ENCODE data around the gene ACIN1. TPM values are rescaled to one million over a fixed set of nuclear protein-coding genes. Genes with fewer than 3 reads are reported as not detected.

ACIN1 gene
- total and polyA plus RNA-seq, 2 experiments from 2014 or later, result 76.1 to 172 TPM

DNA sequence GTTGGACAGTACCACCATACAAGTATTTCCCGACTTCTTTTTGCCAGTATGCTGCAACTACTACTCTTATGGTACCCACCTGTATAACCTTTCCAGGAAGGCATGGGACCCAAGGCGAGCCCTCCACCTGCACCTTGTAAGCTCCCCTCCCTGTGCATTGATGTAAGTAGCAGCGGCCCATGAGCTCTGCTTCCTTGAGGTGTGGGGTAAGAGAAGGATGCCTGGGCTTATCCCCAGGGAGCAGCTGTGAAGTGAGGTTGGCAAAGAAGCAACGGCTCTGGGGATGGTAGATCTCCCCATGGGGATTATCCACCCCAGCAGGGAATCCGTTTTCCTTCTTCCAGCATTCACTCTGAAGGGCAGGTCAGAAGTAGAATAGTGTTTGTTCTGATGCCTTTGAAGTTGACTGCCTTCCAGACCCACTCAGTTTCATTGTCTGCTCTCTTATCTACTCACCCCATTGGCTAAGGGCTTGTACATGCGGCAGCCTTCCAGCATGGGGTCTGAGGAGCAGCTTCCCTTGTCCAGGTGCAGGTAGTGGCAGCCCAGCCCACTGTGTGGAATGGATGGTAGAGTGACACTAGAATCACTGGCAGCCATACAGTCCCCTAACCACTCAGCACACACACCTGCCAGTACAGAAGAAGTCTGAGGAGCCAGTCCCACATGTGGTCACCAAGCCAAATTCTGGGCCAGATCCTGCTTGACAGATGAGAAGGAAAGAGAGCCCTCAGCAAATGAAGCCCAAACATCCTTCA, 6.5 kb upstream of the ACIN1 start (continued):
- no peak for TF ChIP-seq EZH2phosphoT487 (IDR thresholded peaks at IDR 0.05; ENCODE audit: unreplicated experiment)
- TF ChIP-seq NANOG (IDR thresholded peaks at IDR 0.05; ENCODE audit: borderline replicate concordance), result no peak
- TF ChIP-seq, protein P1, sequence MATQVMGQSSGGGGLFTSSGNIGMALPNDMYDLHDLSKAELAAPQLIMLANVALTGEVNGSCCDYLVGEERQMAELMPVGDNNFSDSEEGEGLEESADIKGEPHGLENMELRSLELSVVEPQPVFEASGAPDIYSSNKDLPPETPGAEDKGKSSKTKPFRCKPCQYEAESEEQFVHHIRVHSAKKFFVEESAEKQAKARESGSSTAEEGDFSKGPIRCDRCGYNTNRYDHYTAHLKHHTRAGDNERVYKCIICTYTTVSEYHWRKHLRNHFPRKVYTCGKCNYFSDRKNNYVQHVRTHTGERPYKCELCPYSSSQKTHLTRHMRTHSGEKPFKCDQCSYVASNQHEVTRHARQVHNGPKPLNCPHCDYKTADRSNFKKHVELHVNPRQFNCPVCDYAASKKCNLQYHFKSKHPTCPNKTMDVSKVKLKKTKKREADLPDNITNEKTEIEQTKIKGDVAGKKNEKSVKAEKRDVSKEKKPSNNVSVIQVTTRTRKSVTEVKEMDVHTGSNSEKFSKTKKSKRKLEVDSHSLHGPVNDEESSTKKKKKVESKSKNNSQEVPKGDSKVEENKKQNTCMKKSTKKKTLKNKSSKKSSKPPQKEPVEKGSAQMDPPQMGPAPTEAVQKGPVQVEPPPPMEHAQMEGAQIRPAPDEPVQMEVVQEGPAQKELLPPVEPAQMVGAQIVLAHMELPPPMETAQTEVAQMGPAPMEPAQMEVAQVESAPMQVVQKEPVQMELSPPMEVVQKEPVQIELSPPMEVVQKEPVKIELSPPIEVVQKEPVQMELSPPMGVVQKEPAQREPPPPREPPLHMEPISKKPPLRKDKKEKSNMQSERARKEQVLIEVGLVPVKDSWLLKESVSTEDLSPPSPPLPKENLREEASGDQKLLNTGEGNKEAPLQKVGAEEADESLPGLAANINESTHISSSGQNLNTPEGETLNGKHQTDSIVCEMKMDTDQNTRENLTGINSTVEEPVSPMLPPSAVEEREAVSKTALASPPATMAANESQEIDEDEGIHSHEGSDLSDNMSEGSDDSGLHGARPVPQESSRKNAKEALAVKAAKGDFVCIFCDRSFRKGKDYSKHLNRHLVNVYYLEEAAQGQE (IDR thresholded peaks at IDR 0.05; ENCODE audit: unreplicated experiment), result no peak

DNA sequence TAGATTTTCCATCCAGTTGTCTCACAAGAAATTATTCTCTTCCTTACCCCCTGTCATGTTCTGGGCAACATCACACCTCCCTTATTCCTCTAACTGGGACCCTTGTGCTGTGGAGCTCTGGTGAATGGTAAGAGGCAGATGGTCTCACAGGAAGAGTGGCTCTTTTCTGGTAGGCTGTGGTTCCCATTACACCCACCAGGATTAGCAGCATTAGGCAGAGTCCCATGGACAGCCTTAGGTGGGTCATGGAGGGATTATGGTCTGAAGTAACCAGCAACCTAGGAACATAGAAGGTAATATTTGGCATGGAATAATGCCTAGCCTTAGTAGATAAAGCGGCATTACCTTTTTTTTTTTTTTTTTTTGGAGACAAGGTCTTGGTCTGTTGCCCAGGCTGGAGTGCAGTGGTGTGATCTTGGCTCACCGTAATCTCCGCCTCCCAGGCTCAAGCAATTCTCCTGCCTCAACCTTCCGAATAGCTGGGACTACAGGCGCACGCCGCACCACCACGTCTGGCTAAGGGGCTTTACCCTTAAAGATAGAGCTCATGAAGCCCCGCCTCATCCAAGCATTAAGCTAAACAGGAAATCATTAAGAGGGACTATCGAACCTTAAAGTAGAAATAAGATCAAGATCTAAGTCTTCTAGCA, 4.4 kb upstream of the ACIN1 start:
- no peak overlapping the region for H2AFZ ChIP-seq
- H4K20me1 ChIP-seq (replicated peaks; ENCODE audit: insufficient read depth), result peaks cover 24% of the 10 kb centered on the region
- DNase-seq (ENCODE audit: low spot score) (no peak), ATAC-seq (no peak)
- no peak overlapping the region for H3K4me3 ChIP-seq
- peaks cover 2% of the 10 kb centered on the region for H3K27me3 Mint-ChIP-seq (ENCODE audit: insufficient read depth, low read depth, poor library complexity)
- peaks cover 27% of the 10 kb centered on the region for H3K36me3 Mint-ChIP-seq (ENCODE audit: low read depth)
- no peaks in the 10 kb centered on the region for H3K9me2 ChIP-seq (ENCODE audit: insufficient read depth)
- H3K27ac ChIP-seq (ENCODE audit: low read depth), result 0 out of 2 replicates have a peak overlapping the region, but pooled peaks have one; percentile 45
- peaks cover 8% of the 10 kb centered on the region for H3K4me1 ChIP-seq (ENCODE audit: insufficient read depth)
- H3K4me1 Mint-ChIP-seq, result peaks cover 21% of the 10 kb centered on the region
- no peaks in the 10 kb centered on the region for H3K9me3 Mint-ChIP-seq
- H3K27me3 ChIP-seq (ENCODE audit: insufficient read depth), result no peaks in the 10 kb centered on the region
- peaks cover 34% of the 10 kb centered on the region for H3K79me2 ChIP-seq (replicated peaks; ENCODE audit: insufficient read depth)
- no peak overlapping the region for H3K4me3 Mint-ChIP-seq
- H3F3A ChIP-seq (replicated peaks; ENCODE audit: low read depth), result no peaks in the 10 kb centered on the region
- peaks cover 11% of the 10 kb centered on the region; the same call in 1 of the 2 replicates for H3K36me3 ChIP-seq (ENCODE audit: insufficient read depth)
- no peak overlapping the region for H3K4me2 ChIP-seq
- no peak overlapping the region for H3K27ac Mint-ChIP-seq
- TF ChIP-seq, protein P2, sequence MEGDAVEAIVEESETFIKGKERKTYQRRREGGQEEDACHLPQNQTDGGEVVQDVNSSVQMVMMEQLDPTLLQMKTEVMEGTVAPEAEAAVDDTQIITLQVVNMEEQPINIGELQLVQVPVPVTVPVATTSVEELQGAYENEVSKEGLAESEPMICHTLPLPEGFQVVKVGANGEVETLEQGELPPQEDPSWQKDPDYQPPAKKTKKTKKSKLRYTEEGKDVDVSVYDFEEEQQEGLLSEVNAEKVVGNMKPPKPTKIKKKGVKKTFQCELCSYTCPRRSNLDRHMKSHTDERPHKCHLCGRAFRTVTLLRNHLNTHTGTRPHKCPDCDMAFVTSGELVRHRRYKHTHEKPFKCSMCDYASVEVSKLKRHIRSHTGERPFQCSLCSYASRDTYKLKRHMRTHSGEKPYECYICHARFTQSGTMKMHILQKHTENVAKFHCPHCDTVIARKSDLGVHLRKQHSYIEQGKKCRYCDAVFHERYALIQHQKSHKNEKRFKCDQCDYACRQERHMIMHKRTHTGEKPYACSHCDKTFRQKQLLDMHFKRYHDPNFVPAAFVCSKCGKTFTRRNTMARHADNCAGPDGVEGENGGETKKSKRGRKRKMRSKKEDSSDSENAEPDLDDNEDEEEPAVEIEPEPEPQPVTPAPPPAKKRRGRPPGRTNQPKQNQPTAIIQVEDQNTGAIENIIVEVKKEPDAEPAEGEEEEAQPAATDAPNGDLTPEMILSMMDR (conservative IDR thresholded peaks at IDR 0.05; ENCODE audit: low read depth in 2 of 2), result no peak
- no peak for TF ChIP-seq ZNF114 (CRISPR knock-in tag; IDR thresholded peaks at IDR 0.05)
- no peak for TF ChIP-seq NANOG (IDR thresholded peaks at IDR 0.05; ENCODE audit: borderline replicate concordance)
- TF ChIP-seq, protein P1 (IDR thresholded peaks at IDR 0.05; ENCODE audit: unreplicated experiment), result no peak
- TF ChIP-seq STAT1 (IDR thresholded peaks at IDR 0.05; ENCODE audit: unreplicated experiment), result no peak
- TF ChIP-seq, protein P3, sequence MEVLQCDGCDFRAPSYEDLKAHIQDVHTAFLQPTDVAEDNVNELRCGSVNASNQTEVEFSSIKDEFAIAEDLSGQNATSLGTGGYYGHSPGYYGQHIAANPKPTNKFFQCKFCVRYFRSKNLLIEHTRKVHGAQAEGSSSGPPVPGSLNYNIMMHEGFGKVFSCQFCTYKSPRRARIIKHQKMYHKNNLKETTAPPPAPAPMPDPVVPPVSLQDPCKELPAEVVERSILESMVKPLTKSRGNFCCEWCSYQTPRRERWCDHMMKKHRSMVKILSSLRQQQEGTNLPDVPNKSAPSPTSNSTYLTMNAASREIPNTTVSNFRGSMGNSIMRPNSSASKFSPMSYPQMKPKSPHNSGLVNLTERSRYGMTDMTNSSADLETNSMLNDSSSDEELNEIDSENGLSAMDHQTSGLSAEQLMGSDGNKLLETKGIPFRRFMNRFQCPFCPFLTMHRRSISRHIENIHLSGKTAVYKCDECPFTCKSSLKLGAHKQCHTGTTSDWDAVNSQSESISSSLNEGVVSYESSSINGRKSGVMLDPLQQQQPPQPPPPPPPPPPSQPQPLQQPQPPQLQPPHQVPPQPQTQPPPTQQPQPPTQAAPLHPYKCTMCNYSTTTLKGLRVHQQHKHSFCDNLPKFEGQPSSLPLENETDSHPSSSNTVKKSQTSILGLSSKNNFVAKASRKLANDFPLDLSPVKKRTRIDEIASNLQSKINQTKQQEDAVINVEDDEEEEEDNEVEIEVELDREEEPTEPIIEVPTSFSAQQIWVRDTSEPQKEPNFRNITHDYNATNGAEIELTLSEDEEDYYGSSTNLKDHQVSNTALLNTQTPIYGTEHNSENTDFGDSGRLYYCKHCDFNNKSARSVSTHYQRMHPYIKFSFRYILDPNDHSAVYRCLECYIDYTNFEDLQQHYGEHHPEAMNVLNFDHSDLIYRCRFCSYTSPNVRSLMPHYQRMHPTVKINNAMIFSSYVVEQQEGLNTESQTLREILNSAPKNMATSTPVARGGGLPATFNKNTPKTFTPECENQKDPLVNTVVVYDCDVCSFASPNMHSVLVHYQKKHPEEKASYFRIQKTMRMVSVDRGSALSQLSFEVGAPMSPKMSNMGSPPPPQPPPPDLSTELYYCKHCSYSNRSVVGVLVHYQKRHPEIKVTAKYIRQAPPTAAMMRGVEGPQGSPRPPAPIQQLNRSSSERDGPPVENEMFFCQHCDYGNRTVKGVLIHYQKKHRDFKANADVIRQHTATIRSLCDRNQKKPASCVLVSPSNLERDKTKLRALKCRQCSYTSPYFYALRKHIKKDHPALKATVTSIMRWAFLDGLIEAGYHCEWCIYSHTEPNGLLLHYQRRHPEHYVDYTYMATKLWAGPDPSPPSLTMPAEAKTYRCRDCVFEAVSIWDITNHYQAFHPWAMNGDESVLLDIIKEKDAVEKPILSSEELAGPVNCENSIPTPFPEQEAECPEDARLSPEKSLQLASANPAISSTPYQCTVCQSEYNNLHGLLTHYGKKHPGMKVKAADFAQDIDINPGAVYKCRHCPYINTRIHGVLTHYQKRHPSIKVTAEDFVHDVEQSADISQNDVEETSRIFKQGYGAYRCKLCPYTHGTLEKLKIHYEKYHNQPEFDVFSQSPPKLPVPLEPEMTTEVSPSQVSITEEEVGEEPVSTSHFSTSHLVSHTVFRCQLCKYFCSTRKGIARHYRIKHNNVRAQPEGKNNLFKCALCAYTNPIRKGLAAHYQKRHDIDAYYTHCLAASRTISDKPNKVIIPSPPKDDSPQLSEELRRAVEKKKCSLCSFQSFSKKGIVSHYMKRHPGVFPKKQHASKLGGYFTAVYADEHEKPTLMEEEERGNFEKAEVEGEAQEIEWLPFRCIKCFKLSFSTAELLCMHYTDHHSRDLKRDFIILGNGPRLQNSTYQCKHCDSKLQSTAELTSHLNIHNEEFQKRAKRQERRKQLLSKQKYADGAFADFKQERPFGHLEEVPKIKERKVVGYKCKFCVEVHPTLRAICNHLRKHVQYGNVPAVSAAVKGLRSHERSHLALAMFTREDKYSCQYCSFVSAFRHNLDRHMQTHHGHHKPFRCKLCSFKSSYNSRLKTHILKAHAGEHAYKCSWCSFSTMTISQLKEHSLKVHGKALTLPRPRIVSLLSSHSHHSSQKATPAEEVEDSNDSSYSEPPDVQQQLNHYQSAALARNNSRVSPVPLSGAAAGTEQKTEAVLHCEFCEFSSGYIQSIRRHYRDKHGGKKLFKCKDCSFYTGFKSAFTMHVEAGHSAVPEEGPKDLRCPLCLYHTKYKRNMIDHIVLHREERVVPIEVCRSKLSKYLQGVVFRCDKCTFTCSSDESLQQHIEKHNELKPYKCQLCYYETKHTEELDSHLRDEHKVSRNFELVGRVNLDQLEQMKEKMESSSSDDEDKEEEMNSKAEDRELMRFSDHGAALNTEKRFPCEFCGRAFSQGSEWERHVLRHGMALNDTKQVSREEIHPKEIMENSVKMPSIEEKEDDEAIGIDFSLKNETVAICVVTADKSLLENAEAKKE (CRISPR knock-in tag; IDR thresholded peaks at IDR 0.05), result no peak

All from GM23338 (cell line).